ENCODE measurements around the gene PPP1CA. TPM values are rescaled to one million over a fixed set of nuclear protein-coding genes. Genes with fewer than 3 reads are reported as not detected.

The PPP1CA gene
- total and polyA plus RNA-seq, 4 donors, result 62.4 to 92.9 (median 75.9) TPM

GRCh38 chr11:67367761-67368227 is 33.9 kb downstream of the PPP1CA start:
- Histone ChIP-seq H3K27ac (ENCODE audit: low read depth in 1 of 2, low read length in 2 of 2) (no peak overlapping the region), H3K9me3 (ENCODE audit: control insufficient read depth in 4 of 4, low read length in 3 of 4) (no peaks in the 10 kb centered on the region), H3K4me1 (ENCODE audit: control insufficient read depth in 4 of 4, insufficient read depth in 4 of 4, low read length in 3 of 4) (peaks cover 0 to 8% (median 1%) of the 10 kb centered on the region in 4 donors), H3K27me3 (ENCODE audit: control insufficient read depth in 4 of 4, insufficient read depth in 4 of 4, low read length in 3 of 4) (no peaks in the 10 kb centered on the region), H3K36me3 (ENCODE audit: control insufficient read depth in 4 of 4, insufficient read depth in 3 of 4, low read depth in 1 of 4, low read length in 3 of 4) (no peaks in the 10 kb centered on the region), H3K4me3 (ENCODE audit: low read depth in 1 of 3, low read length in 3 of 3) (no peak overlapping the region), H3K9ac (ENCODE audit: low read depth in 1 of 2, low read length in 2 of 2) (no peak overlapping the region)
- WGBS, result 87% methylated on average over 7 of the region's 7 CpGs
- DNase-seq (ENCODE audit: low spot score), result no peak
- no peak for TF ChIP-seq NR2F2 (IDR thresholded peaks at IDR 0.05)
- TF ChIP-seq MAX (IDR thresholded peaks at IDR 0.05), result no peak
- TF ChIP-seq SP1 (IDR thresholded peaks at IDR 0.05), result no peak
- TF ChIP-seq TAF1 (conservative IDR thresholded peaks at IDR 0.05), result no peak
- TF ChIP-seq REST (IDR thresholded peaks at IDR 0.05), result no peak

- no peak overlapping the region for H3K27ac ChIP-seq (ENCODE audit: low read depth in 1 of 2, low read length in 2 of 2)
- no peak overlapping the region for H3K9ac ChIP-seq (ENCODE audit: low read depth in 1 of 2, low read length in 2 of 2)
- no peak for TF ChIP-seq HNF4G (IDR thresholded peaks at IDR 0.05)
- TF ChIP-seq GABPA (IDR thresholded peaks at IDR 0.05 in 1 of 2, conservative IDR thresholded peaks at IDR 0.05 in 1 of 2), result no peak
- TF ChIP-seq NR2F2 (IDR thresholded peaks at IDR 0.05), result no peak
- TF ChIP-seq TAF1 (conservative IDR thresholded peaks at IDR 0.05), result no peak
- no peak for TF ChIP-seq REST (IDR thresholded peaks at IDR 0.05)
- no peak for TF ChIP-seq CTCF (IDR thresholded peaks at IDR 0.05; ENCODE audit: low read depth, low read length, missing input control)
- TF ChIP-seq ZBTB33 (IDR thresholded peaks at IDR 0.05), result no peak
- no peak for TF ChIP-seq FOXA1 (IDR thresholded peaks at IDR 0.05)
- no peak for TF ChIP-seq RAD21 (IDR thresholded peaks at IDR 0.05)
- no peak for TF ChIP-seq JUND (IDR thresholded peaks at IDR 0.05)
- TF ChIP-seq MAX (IDR thresholded peaks at IDR 0.05), result no peak
- no peak for TF ChIP-seq EGR1 (IDR thresholded peaks at IDR 0.05; ENCODE audit: low read depth in 2 of 2)
- TF ChIP-seq FOXA2 (IDR thresholded peaks at IDR 0.05), result no peak
- no peak for TF ChIP-seq RXRA (IDR thresholded peaks at IDR 0.05)
- H3K4me3 ChIP-seq (ENCODE audit: low read depth in 1 of 3, low read length in 3 of 3), result no peak overlapping the region
- H3K36me3 ChIP-seq (ENCODE audit: control insufficient read depth in 4 of 4, insufficient read depth in 3 of 4, low read depth in 1 of 4, low read length in 3 of 4), result no peaks in the 10 kb centered on the region
- H3K9me3 ChIP-seq (ENCODE audit: control insufficient read depth in 4 of 4, low read length in 3 of 4), result no peaks in the 10 kb centered on the region
- no peaks in the 10 kb centered on the region for H3K27me3 ChIP-seq (ENCODE audit: control insufficient read depth in 4 of 4, insufficient read depth in 4 of 4, low read length in 3 of 4)
- H3K4me1 ChIP-seq (ENCODE audit: control insufficient read depth in 4 of 4, insufficient read depth in 4 of 4, low read length in 3 of 4), result peaks cover 0 to 7% (median under 1%) of the 10 kb centered on the region in 4 donors
- 79% methylated on average over 25 of the region's 25 CpGs for WGBS
- no peak for DNase-seq (ENCODE audit: low spot score)
These were observed 34.5 kb downstream of the PPP1CA start for GRCh38 chr11:67366961-67367760.

Measured in liver (tissue), 9 donors.